ENCODE data around the gene INAFM2.

Gene INAFM2

DNA sequence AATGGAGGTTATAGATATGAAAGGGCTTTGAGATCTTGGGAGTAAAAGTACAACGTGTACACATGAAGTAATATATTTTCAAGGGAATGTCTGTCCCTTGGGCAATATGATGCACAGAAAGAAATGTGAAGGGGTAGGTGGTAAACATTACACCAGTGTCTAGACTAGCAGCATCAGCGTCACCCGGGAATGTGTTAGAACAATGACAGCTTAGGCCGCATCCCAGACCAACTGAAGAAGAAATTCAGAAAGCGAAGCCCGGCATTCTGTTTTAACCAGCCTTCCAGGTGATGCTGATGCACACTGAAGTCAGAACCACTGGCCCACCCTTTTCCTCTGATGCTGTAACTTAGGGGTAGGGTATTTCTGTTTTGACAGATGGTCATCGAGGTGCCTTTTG is 6.3 kb downstream of the INAFM2 start:
- no peak for DNase-seq (ENCODE audit: low read depth)

DNA sequence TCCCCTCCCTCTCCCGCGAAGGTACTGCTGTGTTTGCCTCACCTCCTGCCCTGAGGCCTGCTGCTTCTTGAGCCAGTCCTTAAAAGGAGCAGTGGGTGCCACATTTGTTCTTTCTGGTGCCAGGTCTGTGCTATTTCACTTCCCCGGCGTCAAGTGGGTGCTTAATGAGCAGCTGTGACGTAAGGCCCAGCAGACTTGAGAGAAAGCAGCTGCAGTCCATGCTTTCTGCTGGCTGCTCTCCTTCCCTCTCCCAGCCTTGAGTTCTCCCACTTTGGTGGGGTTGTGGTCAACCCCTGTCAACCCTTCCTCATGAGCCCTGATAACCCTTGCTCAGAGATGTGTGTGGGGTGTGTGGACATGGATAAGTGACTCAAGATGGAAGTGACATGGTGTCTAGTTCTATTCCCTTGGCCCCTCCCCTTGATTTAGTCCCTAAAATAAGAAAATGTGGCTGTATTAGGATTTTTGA is 6.9 kb downstream of the INAFM2 start:
- DNase-seq (ENCODE audit: low read depth), result no peak

DNA sequence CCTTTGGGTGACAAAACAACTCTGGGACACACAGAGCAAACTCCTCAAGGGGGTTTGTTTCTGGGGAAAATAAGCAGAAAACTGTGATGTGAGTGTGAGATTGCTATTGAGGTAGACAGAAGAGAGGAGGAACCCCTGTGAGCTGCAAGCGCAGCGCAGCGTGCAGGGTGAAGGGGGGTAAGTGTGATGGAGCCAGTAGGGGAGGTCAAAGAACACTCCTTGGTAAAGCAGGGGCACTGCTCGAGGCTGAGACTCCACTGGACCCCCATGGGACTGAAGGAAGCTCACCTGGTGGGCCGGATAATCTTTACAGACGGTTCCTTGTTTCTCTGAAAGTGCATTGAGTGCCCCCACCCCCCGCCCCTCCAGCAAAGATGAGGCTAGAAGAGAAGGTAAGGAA is 7.5 kb downstream of the INAFM2 start:
- no peak for DNase-seq (ENCODE audit: low read depth)

DNA sequence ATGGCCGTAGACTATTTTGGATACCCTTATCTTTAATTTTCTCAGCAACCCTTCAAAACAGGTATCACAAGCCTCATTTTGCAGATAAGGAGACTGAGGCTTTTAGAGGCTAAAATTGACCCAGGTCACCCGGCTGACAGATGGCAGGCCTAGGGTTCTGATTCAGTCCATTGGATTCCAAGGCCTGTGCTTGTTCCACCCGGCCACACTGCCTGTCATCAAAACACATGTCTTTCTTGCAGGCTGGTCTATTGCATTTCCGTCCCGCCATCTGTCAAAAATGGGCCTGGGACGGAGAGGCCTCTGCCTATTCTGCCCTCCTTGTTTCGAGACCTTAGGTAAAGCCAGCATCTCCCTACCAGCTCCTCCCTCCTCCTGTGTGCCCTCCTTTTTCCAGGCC is 8.1 kb downstream of the INAFM2 start:
- no peak for DNase-seq (ENCODE audit: low read depth)

DNA sequence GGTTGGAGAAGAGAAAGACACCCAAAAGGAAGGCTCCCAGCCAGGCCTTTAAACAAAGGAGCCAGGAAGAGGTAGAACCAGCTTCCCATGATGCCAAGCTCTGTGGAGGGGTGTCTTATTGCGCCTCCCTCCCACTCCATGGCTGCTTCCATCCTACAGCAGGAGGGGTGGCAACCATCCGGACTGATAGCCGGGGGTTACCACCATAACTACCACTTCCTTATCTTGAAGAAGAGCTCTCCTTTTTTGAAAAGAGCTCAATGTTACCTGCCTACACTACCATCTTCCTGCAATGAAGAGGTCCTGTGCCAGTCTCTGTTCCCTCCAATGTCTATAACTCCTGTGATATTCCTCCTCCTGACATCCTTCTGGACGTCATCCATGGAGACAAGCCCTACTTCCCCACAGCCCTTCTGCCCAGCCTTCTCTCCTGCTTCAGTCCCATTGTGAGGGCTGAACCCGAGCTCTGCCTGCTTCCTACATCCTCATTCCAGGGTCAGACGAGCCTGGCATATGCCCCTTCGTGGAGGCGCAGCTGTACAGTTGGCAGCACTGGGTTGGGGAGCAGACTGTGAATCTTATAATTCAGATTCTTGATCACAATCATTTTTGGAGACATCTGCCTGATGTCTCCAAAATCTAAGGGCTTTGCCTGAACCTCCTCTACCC is 8.8 kb downstream of the INAFM2 start:
- DNase-seq (ENCODE audit: low read depth), result no peak

DNA sequence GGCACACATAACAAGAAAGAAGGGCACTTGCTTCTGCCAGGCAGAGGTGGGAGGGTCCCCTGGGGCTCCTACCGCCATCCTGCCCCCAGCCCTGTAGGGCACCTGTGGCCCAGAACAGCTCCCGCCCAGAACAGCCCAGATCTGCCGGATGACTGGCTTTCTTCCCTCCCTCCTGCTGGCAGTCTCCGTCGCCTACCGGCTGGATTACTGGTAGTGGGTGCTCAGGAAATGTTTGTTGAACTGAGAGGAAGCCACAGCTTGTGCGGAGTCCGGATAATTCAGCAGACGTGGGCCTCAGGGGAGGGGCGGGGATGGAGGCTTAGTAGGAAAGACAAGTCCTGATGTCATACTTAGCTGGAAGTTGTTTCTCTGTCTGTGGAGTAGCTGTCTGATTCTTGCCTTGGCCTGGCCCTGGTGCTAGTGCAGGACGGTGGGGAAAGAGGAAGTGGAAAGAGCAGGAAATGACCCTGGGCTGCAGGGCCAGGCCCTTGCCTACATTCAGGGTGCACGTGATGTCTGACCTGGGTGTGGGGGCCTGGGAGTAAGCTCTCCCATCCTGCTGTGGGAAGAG is 10.5 kb downstream of the INAFM2 start:
- DNase-seq (ENCODE audit: low read depth), result no peak

DNA sequence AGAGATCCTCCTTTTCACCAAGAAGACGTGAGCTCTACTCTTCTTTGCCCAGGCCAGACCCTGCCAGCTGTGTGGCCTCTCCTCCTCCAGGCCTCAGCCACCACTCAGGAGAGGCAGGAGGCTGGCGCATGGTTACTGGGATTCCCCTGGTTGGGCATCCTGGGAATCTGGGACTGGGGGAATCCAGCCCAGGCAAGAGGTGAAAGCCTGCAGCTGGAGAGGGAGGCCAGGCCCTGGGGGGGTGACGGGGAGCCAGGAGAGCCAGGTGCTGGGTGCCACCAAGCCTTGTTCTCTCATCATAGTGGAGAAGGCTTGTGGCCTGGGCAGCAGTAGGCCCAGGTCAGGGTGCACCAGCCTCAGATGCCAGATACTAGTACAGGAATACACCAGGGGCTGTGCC is 11.0 kb downstream of the INAFM2 start:
- no peak for DNase-seq (ENCODE audit: low read depth)

DNA sequence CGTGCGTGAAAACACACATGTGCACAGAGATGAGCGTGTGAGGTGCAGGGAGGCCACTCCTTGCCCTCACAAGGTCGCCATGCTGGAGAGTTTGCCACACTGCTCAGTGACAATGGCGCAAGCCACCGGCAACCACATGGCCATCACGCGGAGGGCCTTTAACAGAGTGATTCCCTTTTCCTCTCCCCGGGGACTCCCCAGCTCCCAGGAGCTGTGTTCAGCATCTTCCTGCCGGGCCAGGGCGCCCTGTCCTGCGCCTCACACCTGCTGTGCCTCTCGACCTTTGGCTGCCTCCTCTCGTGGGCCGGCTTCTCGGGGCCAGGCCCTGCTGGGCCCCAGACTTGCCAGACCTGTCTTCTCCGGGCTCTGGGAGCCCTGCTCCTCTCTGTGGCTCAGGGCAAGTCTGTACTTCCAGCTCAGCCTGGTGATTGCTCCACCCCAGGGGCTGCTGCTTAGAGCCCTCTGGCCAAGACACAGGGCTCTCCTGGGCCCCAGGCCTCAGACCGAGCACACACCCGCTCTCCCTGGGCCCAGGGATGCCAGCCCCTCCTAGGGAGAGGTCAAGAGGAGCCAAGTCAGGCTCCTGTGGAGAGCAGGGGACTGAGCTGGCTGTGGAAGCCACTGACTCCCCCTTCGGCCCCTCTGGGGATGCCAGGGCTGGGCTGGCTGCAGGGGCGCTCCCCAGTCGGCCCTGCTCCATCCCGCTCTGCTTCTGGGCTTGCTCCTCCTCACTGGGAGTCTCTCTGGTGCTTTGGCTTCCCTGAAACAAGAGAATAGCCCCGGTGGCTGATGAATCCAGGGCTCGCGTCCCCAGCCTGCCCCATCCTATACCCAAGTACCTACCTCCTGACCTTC is 11.7 kb downstream of the INAFM2 start:
- no peak for DNase-seq (ENCODE audit: low read depth)

DNA sequence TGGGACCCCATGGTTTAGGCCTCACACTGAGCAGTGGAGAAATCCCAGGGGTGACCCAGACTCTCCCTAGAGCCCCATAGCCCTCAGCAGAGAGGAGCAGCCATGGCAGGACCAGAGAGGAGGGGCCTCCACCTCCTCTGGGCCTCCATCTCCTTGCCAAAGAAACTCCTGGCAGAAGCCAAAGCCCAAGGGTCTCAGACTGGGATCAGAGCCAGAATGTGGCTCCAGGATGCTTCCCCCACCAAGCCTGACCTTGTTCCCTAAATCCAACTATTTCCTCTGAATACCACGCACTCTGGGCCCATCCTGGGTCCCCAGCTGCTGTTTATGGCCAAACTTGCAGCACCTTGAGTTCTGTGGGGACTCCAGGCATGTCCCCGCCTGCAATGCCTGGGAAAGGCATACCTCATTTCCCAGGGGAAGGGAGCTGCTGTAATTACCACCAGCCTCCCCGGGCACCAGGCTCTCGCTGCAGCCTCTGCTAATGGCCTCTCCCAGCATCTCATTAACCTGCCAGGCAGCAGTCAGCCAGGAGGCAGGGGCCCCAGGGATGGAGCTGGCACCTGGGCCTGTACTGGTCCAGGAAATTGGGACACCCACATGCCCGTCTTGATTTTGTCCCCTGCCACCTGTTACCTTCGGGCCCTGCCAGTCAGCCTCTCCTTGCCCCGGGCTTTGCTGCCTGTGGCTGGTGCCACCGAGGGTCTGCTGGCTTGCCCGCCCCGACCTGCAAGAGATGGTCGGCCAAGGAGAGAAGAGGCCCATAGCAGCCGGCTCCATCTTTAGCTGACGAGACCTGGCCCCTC is 12.6 kb downstream of the INAFM2 start:
- no peak for DNase-seq (ENCODE audit: low read depth)

DNA sequence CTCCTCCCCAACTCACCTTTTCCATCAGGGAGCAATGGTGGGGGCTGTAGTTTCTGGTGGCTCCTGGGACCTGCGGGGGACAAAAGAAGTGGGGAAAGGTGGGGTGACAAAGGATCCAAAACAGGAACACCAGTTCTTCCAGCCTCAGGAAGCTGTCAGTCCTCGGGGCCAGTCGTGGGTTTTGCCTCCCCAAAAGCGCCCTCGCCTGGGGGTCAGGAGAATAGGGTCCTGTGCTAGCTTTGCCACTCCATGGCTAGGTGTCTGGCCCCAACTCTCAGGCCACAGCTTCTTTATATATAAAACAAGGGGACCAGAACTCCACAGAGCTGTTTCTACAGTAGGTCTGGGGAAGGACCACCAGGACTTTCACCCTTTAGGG is 13.2 kb downstream of the INAFM2 start:
- no peak for DNase-seq (ENCODE audit: low read depth)

DNA sequence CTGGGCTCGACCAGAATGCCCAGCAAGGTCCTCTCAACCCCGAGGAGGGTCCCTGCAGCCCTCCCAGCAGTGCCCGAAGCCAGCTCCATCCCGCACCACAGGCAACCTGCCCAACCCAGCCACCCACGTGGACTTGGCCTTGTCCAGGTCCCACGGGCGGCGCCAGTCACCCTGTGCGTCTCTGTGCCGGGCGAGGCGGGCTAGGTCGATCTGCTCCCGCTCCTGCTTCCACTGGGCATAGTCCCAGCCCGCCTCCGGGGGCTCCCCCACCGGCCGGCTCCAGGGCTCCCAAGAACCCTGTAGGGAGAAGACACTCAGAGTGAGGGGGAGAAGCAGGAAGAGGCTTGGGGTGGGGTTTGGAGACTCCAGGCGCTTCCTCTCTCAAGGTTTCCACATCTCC is 14.1 kb downstream of the INAFM2 start:
- no peak for DNase-seq (ENCODE audit: low read depth)

DNA sequence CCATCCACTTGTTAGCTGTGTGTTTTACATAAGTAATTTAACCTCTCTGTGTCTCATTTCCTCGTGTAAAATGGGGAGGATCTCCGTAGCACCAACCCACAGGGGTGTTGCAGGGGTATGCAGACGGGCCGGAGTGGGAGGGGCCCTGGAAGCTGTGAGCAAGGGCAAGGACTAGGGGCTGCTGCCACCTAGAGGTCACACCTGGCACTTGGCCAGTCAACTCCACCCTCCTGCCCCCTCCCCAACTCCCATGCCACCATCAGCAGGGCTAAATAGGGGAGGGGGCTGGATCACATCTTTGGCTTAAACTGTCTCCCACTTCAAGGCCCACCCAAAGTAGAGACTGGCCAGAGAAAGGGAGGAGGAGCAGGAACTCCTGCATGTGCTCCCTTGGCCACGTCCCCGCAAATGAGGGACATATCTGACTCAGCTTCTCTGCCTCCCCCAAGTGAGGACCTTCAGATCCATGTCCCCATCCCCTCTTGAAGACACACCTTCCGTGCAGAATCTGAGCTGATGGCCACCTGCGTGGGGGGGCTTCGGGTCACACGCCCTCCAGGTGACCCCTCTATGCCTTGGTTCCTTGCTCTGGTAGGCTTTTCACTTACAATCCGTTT is 14.7 kb downstream of the INAFM2 start:
- DNase-seq (ENCODE audit: low read depth), result no peak

DNA sequence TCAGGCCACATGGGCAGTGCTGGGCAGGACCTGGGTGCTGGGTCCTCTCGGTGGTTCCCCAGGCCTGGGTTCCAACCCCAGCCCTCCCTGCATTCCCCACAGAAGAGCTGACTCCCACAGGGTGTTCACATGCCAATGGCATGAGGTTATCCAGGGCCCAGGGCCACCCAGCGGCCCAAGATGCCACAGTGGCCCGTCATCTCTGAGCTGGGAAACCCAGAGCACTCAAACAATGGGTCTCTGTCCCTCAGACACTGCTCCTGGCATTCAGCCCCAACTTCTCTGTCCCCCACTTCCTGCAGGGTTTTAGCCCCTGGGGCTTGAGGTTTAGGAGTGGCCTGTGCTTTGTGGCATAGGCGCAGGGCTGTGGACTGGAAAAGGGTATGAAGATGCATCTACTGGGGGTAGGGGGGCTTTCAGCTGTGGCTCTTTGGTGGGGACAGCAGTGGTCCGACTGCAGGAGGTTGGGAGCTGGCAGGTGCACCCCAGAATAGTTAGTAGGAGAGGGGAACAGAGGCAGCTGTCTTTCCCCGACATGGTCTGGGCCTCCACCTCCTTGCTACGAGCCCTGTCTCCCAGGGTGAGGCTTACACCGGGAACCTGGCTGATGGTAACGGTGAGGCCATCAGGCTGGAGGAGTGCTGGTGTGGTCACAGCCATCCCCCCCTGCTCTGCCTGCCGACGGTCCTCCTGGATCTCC is 15.6 kb downstream of the INAFM2 start:
- DNase-seq (ENCODE audit: low read depth), result peak; percentile 85

DNA sequence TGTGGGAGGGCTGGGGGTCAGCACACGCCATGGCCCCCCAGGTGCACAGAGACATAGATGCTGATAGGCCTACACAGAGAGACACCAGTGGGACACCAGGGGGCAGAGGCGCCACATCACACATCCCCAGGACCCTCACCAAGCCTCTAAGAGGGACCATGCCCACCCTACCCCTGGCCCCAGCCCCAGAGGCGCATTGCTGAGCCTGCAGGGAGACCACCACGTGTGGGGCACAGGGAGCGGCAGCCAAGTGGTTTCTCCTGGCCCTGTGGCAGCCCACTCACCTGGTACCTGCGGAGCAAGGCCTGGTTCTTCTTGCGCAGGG is 16.1 kb downstream of the INAFM2 start:
- DNase-seq (ENCODE audit: low read depth), result no peak

DNA sequence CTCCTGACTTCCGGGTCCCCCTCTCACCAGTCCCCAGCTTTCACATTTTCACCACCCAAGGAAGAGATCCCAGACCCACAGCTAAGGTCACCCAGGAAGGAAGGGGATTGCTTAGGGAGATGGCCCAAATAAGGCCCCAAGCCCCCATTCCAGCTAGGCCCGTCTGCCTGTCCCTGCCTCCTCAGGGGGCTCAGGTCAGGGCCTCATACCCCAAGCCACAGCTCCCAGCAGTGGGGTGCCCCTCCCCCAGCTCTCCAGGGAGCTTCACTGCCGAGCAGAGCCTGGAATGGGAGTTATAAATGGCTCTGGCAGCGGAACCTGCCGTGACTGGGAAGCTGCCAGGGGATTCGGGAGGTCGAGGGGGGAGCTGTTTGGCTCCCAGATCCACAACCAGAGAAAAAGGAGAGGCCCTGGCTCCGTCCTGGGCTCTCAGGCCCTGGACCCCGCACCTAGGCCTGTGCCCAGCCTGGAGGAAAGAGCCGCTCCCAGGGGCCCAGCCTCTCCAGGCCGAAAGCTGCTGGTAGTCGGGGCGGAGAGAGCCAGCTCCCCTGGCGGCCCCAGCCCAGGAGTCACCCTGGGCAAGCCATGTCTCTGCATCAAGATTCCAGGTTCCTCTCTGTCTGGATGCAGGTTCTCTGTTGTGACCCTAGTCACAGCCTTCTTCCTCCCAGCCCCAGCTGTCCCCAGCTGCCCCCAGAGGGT is 16.7 kb downstream of the INAFM2 start:
- no peak for DNase-seq (ENCODE audit: low read depth)

DNA sequence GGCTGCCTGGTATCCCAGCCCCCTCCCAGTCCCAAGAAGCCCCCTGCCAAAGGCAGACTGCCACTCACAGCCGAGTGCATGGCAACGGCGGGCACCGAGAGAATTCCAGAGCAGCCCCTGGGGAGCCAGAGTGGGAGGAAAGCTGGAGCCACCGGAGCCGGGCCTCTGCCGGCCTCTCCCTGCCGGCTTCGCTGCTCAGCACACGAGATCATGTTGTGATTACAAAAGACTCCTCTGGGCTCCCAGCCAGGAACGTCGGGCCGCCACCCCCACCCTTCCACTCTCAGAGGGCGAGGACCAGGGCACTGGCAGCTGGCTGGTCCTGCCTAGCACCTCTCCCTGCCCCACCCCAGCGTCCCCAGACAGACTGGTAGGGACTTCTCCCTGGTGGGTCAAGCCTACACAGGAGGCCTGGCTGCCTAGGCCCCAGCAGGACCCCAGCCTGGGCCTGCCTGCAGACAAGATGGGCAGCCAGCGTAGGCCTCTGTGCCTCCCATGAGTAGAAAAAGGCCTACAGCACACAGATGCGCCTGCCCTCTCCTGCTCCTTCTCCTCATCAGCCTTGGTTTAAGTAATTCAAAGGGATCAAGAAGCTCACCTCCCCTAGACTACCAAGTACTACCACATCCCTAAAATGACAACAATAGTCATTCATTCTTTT is 17.4 kb downstream of the INAFM2 start, which contains the start of gene CCDC9B:
Gene CCDC9B (minus strand): TSS at position 200 of the 661 bp plus-strand sequence. CDS start 120 bp downstream, at position 80.
- DNase-seq (ENCODE audit: low read depth), result no peak

DNA sequence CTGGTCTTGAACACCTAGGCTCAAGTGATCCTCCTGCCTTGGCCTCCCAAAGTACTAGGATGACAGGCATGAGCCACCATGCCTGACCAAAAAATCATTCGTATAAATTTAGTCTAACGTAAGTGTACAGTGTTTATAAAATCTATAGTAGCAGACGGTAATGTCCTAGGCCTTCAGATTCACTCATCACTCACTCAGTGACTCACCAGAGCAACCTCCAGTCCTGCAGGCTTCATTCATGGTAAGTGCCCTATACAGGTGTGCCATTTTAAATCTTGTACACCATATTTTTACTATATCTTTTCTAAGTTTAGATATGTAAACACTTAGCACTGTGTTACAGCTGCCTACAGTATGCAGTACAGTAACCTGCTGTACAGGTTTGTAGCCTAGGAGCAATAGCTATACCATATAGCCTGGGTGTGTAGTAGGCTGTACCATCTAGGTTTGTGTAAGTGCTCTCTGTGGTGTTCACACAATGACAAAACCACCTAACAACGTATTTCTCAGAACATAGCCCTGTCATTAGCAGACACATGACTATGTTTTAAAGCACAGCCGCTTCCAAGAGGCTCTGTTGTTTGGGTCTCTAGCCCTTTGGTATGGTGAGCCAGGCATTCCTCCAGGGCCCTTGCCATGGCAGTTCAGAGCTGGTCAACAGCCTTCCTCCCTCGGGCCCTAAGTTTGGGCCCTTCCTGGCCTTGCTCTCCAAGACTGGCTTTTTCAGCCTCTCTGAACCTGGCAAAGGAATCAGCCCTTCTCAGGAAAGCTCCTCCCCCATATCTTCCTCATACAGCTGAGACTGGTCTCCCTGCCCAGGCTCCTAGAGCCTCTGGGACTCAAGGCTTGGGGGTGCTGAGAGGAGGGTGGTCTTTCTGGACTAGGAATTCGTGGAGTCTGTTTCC is 19.2 kb downstream of the INAFM2 start:
- DNase-seq (ENCODE audit: low read depth), result no peak

DNA sequence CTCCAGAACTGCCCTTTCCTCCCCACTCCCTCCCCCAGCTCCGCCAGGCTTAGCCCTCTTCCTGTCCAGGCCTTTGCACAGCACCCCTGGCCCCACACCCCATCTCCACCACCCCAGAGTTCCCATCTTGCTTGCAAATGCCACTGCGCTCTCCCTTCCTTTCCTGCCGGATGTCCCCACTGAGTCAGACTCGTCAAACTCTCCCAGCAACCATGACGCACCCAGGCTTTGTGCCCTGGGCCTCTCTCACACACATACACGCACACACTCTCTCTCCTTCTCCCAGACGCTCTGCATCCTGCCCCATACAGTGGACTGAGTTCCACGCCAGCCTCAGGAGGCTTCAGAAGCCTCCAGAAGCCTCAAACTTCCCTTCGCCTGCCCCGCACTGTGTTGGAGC is 20.0 kb downstream of the INAFM2 start:
- peak; percentile 89 for DNase-seq (ENCODE audit: low read depth)

DNA sequence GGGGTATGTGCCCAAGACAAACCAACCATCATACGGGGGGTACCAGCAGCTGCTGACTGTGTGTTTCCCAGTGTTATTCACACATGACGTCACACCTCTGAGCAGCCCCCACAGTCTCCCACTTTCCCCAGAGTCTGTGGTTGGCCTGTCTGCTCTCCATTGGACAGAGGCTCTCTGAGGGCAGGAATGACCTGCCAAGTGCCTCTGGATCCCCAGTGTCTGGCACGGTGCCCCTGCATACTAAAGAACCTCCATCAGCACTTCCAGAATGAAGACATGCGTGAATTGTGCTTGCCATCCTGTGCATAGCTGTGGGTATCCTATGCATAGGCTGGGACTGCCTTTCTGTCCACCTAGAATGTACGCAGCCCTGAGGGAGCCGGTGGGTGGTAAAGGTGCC is 20.7 kb downstream of the INAFM2 start:
- no peak for DNase-seq (ENCODE audit: low read depth)
